PC-3 (cell line): ENCODE data around the gene C11orf91. TPM values are rescaled to one million over a fixed set of nuclear protein-coding genes. Genes with fewer than 3 reads are reported as not detected.

ENCODE experiments used
- ATAC-seq: fragments of 200-7000 bp; cut with Tn5 transposase; 2 replicates; pipeline ENCODE4 v1.9.1; 2020; ENCODE audit warnings: mild to moderate bottlenecking, moderate library complexity
- BruUV-seq: library from RNA; stranded (reverse); fragments of 400-500 nt; replicated peaks from 2 replicates; lab custom pipeline; 2021; lab: Mats Ljungman, UMichigan
- CTCF ChIA-PET: fragments of 300-600 bp; sonication (Branson Sonifier 250); formaldehyde crosslinking; loops from one replicate; lab custom pipeline; 2022; ENCODE audit warnings: antibody characterized with exemption; lab: Charles Lee
- POLR2A ChIA-PET: fragments of 300-600 bp; sonication (Branson Sonifier 250); formaldehyde crosslinking; loops from one replicate; lab custom pipeline; 2022; ENCODE audit warnings: antibody characterized with exemption; ENCODE audit not compliant: unreplicated experiment; lab: Charles Lee
- DNase-seq: peaks from one replicate; pipeline ENCODE4 v3.0.0-alpha.2; 2015
- H2AFZ ChIP-seq: fragments of 300-600 bp; sonication (generic); 2 replicates; pipeline ENCODE4 v1.6.0; 2016; ENCODE audit warnings: antibody characterized with exemption, low read length
- H3F3A ChIP-seq: fragments of 300-600 bp; sonication (generic); one replicate; pipeline ENCODE4 v1.6.0; 2017; ENCODE audit warnings: antibody characterized with exemption, low read length, control low read depth, mild to moderate bottlenecking; ENCODE audit not compliant: unreplicated experiment
- H3K27ac ChIP-seq: fragments of 300-600 bp; sonication (generic); 2 replicates; pipeline ENCODE4 v1.5.1; 2016; ENCODE audit warnings: mild to moderate bottlenecking, low read length
- H3K27me3 ChIP-seq: fragments of 300-600 bp; sonication (generic); 2 replicates; pipeline ENCODE4 v1.6.1; 2016; ENCODE audit warnings: low read length, mixed read lengths
- H3K36me3 ChIP-seq: fragments of 300-600 bp; sonication (generic); 2 replicates; pipeline ENCODE4 v1.6.1; 2016; ENCODE audit warnings: low read depth, mixed run types, low read length, mixed read lengths
- H3K4me1 ChIP-seq: fragments of 300-600 bp; sonication (generic); 2 replicates; pipeline ENCODE4 v1.5.1; 2016; ENCODE audit warnings: low read length; ENCODE audit not compliant: insufficient read depth
- H3K4me2 ChIP-seq: fragments of 300-600 bp; sonication (generic); 2 replicates; pipeline ENCODE4 v1.6.0; 2016; ENCODE audit warnings: low read length
- H3K4me3 ChIP-seq: fragments of 300-600 bp; sonication (generic); 2 replicates; pipeline ENCODE4 v1.5.1; 2016; ENCODE audit warnings: mild to moderate bottlenecking, low read length, mixed read lengths
- H3K79me2 ChIP-seq: fragments of 300-600 bp; sonication (generic); 2 replicates; pipeline ENCODE4 v1.6.1; 2017; ENCODE audit warnings: low read length, mixed read lengths
- H3K9ac ChIP-seq: fragments of 300-600 bp; sonication (generic); 2 replicates; pipeline ENCODE4 v1.6.0; 2016; ENCODE audit warnings: mild to moderate bottlenecking, low read length
- H3K9me2 ChIP-seq: fragments of 300-600 bp; sonication (generic); replicated peaks from 2 replicates; pipeline ENCODE4 v1.6.1; 2016; ENCODE audit warnings: mixed run types, low read length, mixed read lengths
- H3K9me3 ChIP-seq: fragments of 300-600 bp; sonication (generic); 2 replicates; pipeline ENCODE4 v1.6.1; 2016; ENCODE audit warnings: low read length, mixed read lengths
- H4K20me1 ChIP-seq: fragments of 300-600 bp; sonication (generic); 2 replicates; pipeline ENCODE4 v1.6.1; 2016; ENCODE audit warnings: low read length, mixed read lengths
- CTCF ChIP-seq: fragments of 300-600 bp; sonication (generic); conservative IDR thresholded peaks from 2 replicates; pipeline ENCODE4 v1.5.1; 2017; ENCODE audit warnings: antibody characterized with exemption, low read depth, mild to moderate bottlenecking, low read length
- EZH2 ChIP-seq: fragments of 300-600 bp; sonication (generic); IDR thresholded peaks from one replicate; pipeline ENCODE4 v1.6.1; 2017; ENCODE audit warnings: antibody characterized with exemption, mild to moderate bottlenecking, low read length; ENCODE audit not compliant: unreplicated experiment
- EZH2phosphoT487 ChIP-seq: fragments of 300-600 bp; sonication (generic); IDR thresholded peaks from 2 replicates; pipeline ENCODE4 v1.6.1; 2018; ENCODE audit warnings: mild to moderate bottlenecking, antibody characterized with exemption, low read length, borderline replicate concordance
- intact Hi-C: fragments of 100-400 bp; cut with micrococcal nuclease; formaldehyde crosslinking; loops from 2 replicates; pipeline ENCODE4 v1.9.0; 2023
- total RNA-seq: library from RNA; depleted of rRNA; stranded (reverse); fragments of >200 nt; gene quantifications from 2 replicates; pipeline ENCODE4 v1.2.3, GENCODE V29; 2014

Gene C11orf91
- total RNA-seq, 1 experiment from 2014 or later = not detected

- H3F3A ChIP-seq = peaks cover 8% of the 10 kb centered on the region
- no peaks in the 10 kb centered on the region for H3K9me3 ChIP-seq
- H3K27ac ChIP-seq = peak overlapping the region; percentile 99
- H3K9me2 ChIP-seq = no peaks in the 10 kb centered on the region
- peaks cover 8% of the 10 kb centered on the region; the same call in 1 of the 2 replicates for H4K20me1 ChIP-seq
- ChIA-PET POLR2A (no interaction called here), CTCF (no interaction called here)
- peaks cover 48% of the 10 kb centered on the region for H3K36me3 ChIP-seq
- TF ChIP-seq CTCF (no peak), EZH2phosphoT487 (no peak), EZH2 (no peak)
- H3K9ac ChIP-seq = peak overlapping the region; percentile 89
- peak overlapping the region; percentile 55 for H3K4me2 ChIP-seq
- H3K4me3 ChIP-seq = peak overlapping the region; percentile 12; the same call in 1 of the 2 replicates
- peaks cover 68% of the 10 kb centered on the region for H3K4me1 ChIP-seq
- ATAC-seq (peak; percentile 35), DNase-seq (peak; percentile 80)
- intact Hi-C loops = loop anchor here (2.0 kb wide), 1 partner anchor 13 kb away; the partner anchor contains the start of gene CD59
- no peak overlapping the region for H2AFZ ChIP-seq
- BruUV-seq = no TSS peak
- peaks cover 96% of the 10 kb centered on the region for H3K79me2 ChIP-seq
- no peaks in the 10 kb centered on the region for H3K27me3 ChIP-seq
Measured at GRCh38 chr11:33723238-33723881, 22.7 kb upstream of the C11orf91 start.

GRCh38 chr11:33722590-33723234 lies 22.1 kb upstream of the C11orf91 start:
- BruUV-seq = TSS peak; percentile 69
- peaks cover 8% of the 10 kb centered on the region for H3F3A ChIP-seq
- H2AFZ ChIP-seq = no peak overlapping the region
- peak overlapping the region; percentile 89 for H3K9ac ChIP-seq
- no peaks in the 10 kb centered on the region for H3K9me3 ChIP-seq
- ATAC-seq = peak; percentile 49
- peaks cover 69% of the 10 kb centered on the region for H3K4me1 ChIP-seq
- H3K36me3 ChIP-seq = peaks cover 52% of the 10 kb centered on the region
- TF ChIP-seq CTCF (no peak), EZH2phosphoT487 (no peak), EZH2 (no peak)
- H3K79me2 ChIP-seq = peaks cover 95% of the 10 kb centered on the region
- H3K27ac ChIP-seq = peak overlapping the region; percentile 99
- intact Hi-C loops = loop anchor here (2.0 kb wide), 1 partner anchor 14 kb away; the partner anchor contains the start of gene CD59
- H4K20me1 ChIP-seq = peaks cover 8% of the 10 kb centered on the region; the same call in 1 of the 2 replicates
- H3K4me3 ChIP-seq = peak overlapping the region; percentile 17; the same call in 1 of the 2 replicates
- H3K9me2 ChIP-seq = no peaks in the 10 kb centered on the region
- no peaks in the 10 kb centered on the region for H3K27me3 ChIP-seq
- peak overlapping the region; percentile 55 for H3K4me2 ChIP-seq
- ChIA-PET CTCF (no interaction called here), POLR2A (no interaction called here)
- peak; percentile 86 for DNase-seq
